Keratinocyte (primary cell): ENCODE data around the gene ERH. TPM values are rescaled to one million over a fixed set of nuclear protein-coding genes. Genes with fewer than 3 reads are reported as not detected.
A peak's percentile ranks its signal among the peaks of the same experiment; 100 is the strongest.

ENCODE experiments used
- DNase-seq: peaks from one replicate; pipeline ENCODE4 v3.0.0-alpha.2; 2011; ENCODE audit warnings: low read depth, missing footprints, low spot score
- FAIRE-seq: peaks from 2 replicates; lab custom pipeline; 2011; peaks lifted over from hg19 to GRCh38; lab: Jason Lieb, UNC
- H2AFZ ChIP-seq: 2 replicates; pipeline ENCODE4 v1.6.0; 2012; ENCODE audit warnings: low read length, control low read depth, inconsistent platforms; ENCODE audit not compliant: control insufficient read depth
- H3K27ac ChIP-seq: 2 replicates; pipeline ENCODE4 v1.5.1; 2011; ENCODE audit warnings: low read length; ENCODE audit not compliant: control insufficient read depth, insufficient read depth
- H3K27me3 ChIP-seq: 3 replicates; pipeline ENCODE4 v1.6.0; 2011; ENCODE audit warnings: low read length; ENCODE audit not compliant: control insufficient read depth, insufficient read depth; ENCODE audit errors: extremely low read depth
- H3K36me3 ChIP-seq, 2 experiments: 2 replicates in 1 of 2; 3 replicates in 1 of 2; pipeline ENCODE4 v1.5.1; 2011; ENCODE audit warnings: low read length in 2 of 2, mild to moderate bottlenecking in 1 of 2; ENCODE audit not compliant: control insufficient read depth in 2 of 2, insufficient read depth in 2 of 2; ENCODE audit errors: extremely low read depth in 1 of 2
- H3K4me1 ChIP-seq: 3 replicates; pipeline ENCODE4 v1.5.1; 2011; ENCODE audit warnings: low read length; ENCODE audit not compliant: control insufficient read depth, insufficient read depth; ENCODE audit errors: extremely low read depth
- H3K4me2 ChIP-seq: 3 replicates; pipeline ENCODE4 v1.6.0; 2011; ENCODE audit warnings: low read depth, low read length; ENCODE audit not compliant: control insufficient read depth, insufficient read depth; ENCODE audit errors: extremely low read depth
- H3K4me3 ChIP-seq, 3 experiments: fragments of 200-600 bp in 1 of 3; sonication (generic) in 1 of 3; 2 replicates in 2 of 3; 3 replicates in 1 of 3; pipeline ENCODE4 v1.5.1; 2011 to 2016; ENCODE audit warnings: low read length in 3 of 3, mild to moderate bottlenecking in 3 of 3, control low read depth in 2 of 3, inconsistent platforms in 1 of 3, low read depth in 1 of 3, mixed read lengths in 1 of 3, mixed run types in 1 of 3, moderate library complexity in 1 of 3; ENCODE audit not compliant: control insufficient read depth in 2 of 3, insufficient read depth in 2 of 3; ENCODE audit errors: extremely low read depth in 1 of 3
- H3K79me2 ChIP-seq: 2 replicates; pipeline ENCODE4 v1.6.0; 2012; ENCODE audit warnings: low read length; ENCODE audit not compliant: control insufficient read depth, insufficient read depth
- H3K9ac ChIP-seq: 3 replicates; pipeline ENCODE4 v1.6.0; 2011; ENCODE audit warnings: low read length; ENCODE audit not compliant: control insufficient read depth, insufficient read depth; ENCODE audit errors: extremely low read depth
- H3K9me1 ChIP-seq: 3 replicates; pipeline ENCODE4 v1.6.0; 2011; ENCODE audit warnings: low read length; ENCODE audit not compliant: control insufficient read depth, insufficient read depth; ENCODE audit errors: extremely low read depth
- H3K9me3 ChIP-seq: 2 replicates; pipeline ENCODE4 v1.5.1; 2012; ENCODE audit warnings: low read depth, low read length; ENCODE audit not compliant: control insufficient read depth
- H4K20me1 ChIP-seq: 3 replicates; pipeline ENCODE4 v1.6.0; 2011; ENCODE audit warnings: low read length; ENCODE audit not compliant: control insufficient read depth, insufficient read depth; ENCODE audit errors: extremely low read depth
- CTCF ChIP-seq, 3 experiments: IDR thresholded peaks in 1 of 3; conservative IDR thresholded peaks in 1 of 3; optimal IDR thresholded peaks in 1 of 3; 2 replicates in 2 of 3; 3 replicates in 1 of 3; pipeline versions ENCODE3 to v1.5.1; 2011; ENCODE audit warnings: low read length in 3 of 3, mild to moderate bottlenecking in 3 of 3, moderate library complexity in 2 of 3, control low read depth in 1 of 3, inconsistent platforms in 1 of 3; ENCODE audit not compliant: insufficient read depth in 2 of 3; ENCODE audit errors: extremely low read depth in 1 of 3
- EZH2 ChIP-seq: IDR thresholded peaks from one replicate; pipeline ENCODE4 v1.6.1; 2012; ENCODE audit warnings: inconsistent platforms, mild to moderate bottlenecking, low read length, moderate library complexity
- dilution Hi-C: fragments of 300-500 bp; cut with MboI; formaldehyde crosslinking; loops from one replicate; pipeline ENCODE4 v1.7.0; 2020; ENCODE audit warnings: low sequenced_read_pairs; ENCODE audit not compliant: extremely low pct_ligation_motif_present
- polyA minus RNA-seq, 3 experiments: library from RNA; depleted of rRNA, polyadenylated mRNA; stranded (reverse); fragments of >200 nt; gene quantifications; 1 replicate in 1 of 3; 2 replicates in 1 of 3; 3 replicates in 1 of 3; pipeline ENCODE4 v1.2.3, GENCODE V29; 2011
- polyA plus RNA-seq, 5 experiments: library from polyadenylated mRNA; depleted of rRNA in 3 of 5; stranded (reverse) in 3 of 5; stranded (forward) in 1 of 5; unstranded in 1 of 5; fragments of >200 nt; gene quantifications; 1 replicate in 1 of 5; 2 replicates in 3 of 5; 3 replicates in 1 of 5; pipeline versions ENCODE4 v1.2.1 to v1.2.3, GENCODE V29; 2011 to 2012; ENCODE audit warnings: missing spikeins in 2 of 5, low read depth in 1 of 5, low replicate concordance in 1 of 5

Gene ERH
- 124 to 256 TPM (median 159 TPM) in 3 replicates for polyA plus RNA-seq
- polyA plus RNA-seq (2011; ENCODE audit: low read depth): 34.9 TPM
- polyA plus RNA-seq (2011; cell fraction: cytosol; rRNA removed): 110 and 141 TPM in 2 replicates
- 38.8 and 56.8 TPM in 2 replicates for polyA plus RNA-seq (2011; cell fraction: nucleus; rRNA removed)
- polyA plus RNA-seq (2012; ENCODE audit: low replicate concordance): 96.3 and 204 TPM in 2 replicates
- 10.5 to 63.1 TPM (median 36.9 TPM) in 3 replicates for polyA minus RNA-seq
- polyA minus RNA-seq (2011; cell fraction: cytosol; rRNA and poly(A)+ RNA removed): 150 TPM
- polyA minus RNA-seq (2011; cell fraction: nucleus; rRNA and poly(A)+ RNA removed): 16.2 and 22.3 TPM in 2 replicates

- Histone ChIP-seq H3K4me2 (peak within 1 kb of the TSS; percentile 88), H3K27me3 (no peaks in the 10 kb centered on the region), H3K27ac (peak within 1 kb of the TSS; percentile 93), H2AFZ (peak within 1 kb of the TSS; percentile 85), H3K9me1 (no peaks in the 10 kb centered on the region), H4K20me1 (no peaks in the 10 kb centered on the region), H3K4me3 (peak within 1 kb of the TSS; percentile 53 to 92 (median 77)), H3K9me3 (no peaks in the 10 kb centered on the region), H3K9ac (peak within 1 kb of the TSS; percentile 94), H3K79me2 (peaks cover 92% of the 10 kb centered on the region), H3K36me3 (peaks cover 8 to 16% of the 10 kb centered on the region in 2 experiments), H3K4me1 (peaks cover 20% of the 10 kb centered on the region)
- DNase-seq (peak; percentile 80), FAIRE-seq (peak; percentile 75)
- dilution Hi-C loops: no loop called here
- TF ChIP-seq CTCF (optimal IDR thresholded peaks at IDR 0.05 in 1 of 3, IDR thresholded peaks at IDR 0.05 in 1 of 3, conservative IDR thresholded peaks at IDR 0.05 in 1 of 3; ENCODE audit: extremely low read depth in 1 of 3, insufficient read depth in 2 of 3, low read length in 3 of 3) (peak in 1 of 3 experiments; percentile 7), EZH2 (no peak)
These were observed at the start of gene ERH, which contains the start of gene SLC39A9 for GRCh38 chr14:69398053-69398817. ERH (minus strand) TSS chr14:69398299; CDS start chr14:69398233, 66 bp downstream. SLC39A9 (plus strand) TSS chr14:69398692; CDS start chr14:69399370, 678 bp downstream.

GRCh38 chr14:69443296-69443805 lies 45.3 kb upstream of the ERH start:
- Histone ChIP-seq H3K4me3 (no peak overlapping the region), H3K9me1 (no peaks in the 10 kb centered on the region), H2AFZ (no peak overlapping the region), H3K4me2 (no peak overlapping the region), H3K79me2 (no peaks in the 10 kb centered on the region), H3K27me3 (no peaks in the 10 kb centered on the region), H3K27ac (no peak overlapping the region), H3K36me3 (peaks cover 3% of the 10 kb centered on the region in 2 experiments), H3K9ac (no peak overlapping the region), H4K20me1 (no peaks in the 10 kb centered on the region), H3K4me1 (peaks cover 9% of the 10 kb centered on the region), H3K9me3 (no peaks in the 10 kb centered on the region)
- TF ChIP-seq CTCF (optimal IDR thresholded peaks at IDR 0.05 in 1 of 3, IDR thresholded peaks at IDR 0.05 in 1 of 3, conservative IDR thresholded peaks at IDR 0.05 in 1 of 3; ENCODE audit: extremely low read depth in 1 of 3, insufficient read depth in 2 of 3, low read length in 3 of 3) (no peak), EZH2 (no peak)
- dilution Hi-C loops: no loop called here
- FAIRE-seq (no peak), DNase-seq (no peak)
